Esophagus squamous epithelium (tissue), 5 donors: ENCODE data around the gene SFXN5. TPM values are rescaled to one million over a fixed set of nuclear protein-coding genes. Genes with fewer than 3 reads are reported as not detected.

Source experiments
- DNase-seq: peaks from one replicate; lab custom pipeline; 2025; lab: John Stamatoyannopoulos, UW
- H3K27ac ChIP-seq, 4 donors: fragments of 200-600 bp; sonication (generic); one replicate each; pipeline ENCODE4 v1.5.1; 2016 to 2019; ENCODE audit warnings: mild to moderate bottlenecking in 1 of 4
- H3K27me3 ChIP-seq, 4 donors: fragments of 200-600 bp; sonication (generic); 1 replicate in 3 of 4; 2 replicates in 1 of 4; pipeline versions ENCODE4 v1.5.1 to v1.6.0; 2017 to 2021; ENCODE audit warnings: antibody characterized with exemption in 1 of 4
- H3K36me3 ChIP-seq, 3 donors: fragments of 200-600 bp; sonication (generic); one replicate each; pipeline ENCODE4 v1.5.1; 2016 to 2019
- H3K4me1 ChIP-seq, 3 donors: fragments of 200-600 bp; sonication (generic); one replicate each; pipeline ENCODE4 v1.5.1; 2017 to 2019
- H3K4me3 ChIP-seq, 4 donors: fragments of 200-600 bp; sonication (generic); 1 replicate in 3 of 4; 2 replicates in 1 of 4; pipeline ENCODE4 v1.5.1; 2016 to 2019; ENCODE audit warnings: mild to moderate bottlenecking in 2 of 4, moderate library complexity in 1 of 4
- H3K9me3 ChIP-seq, 3 donors: fragments of 200-600 bp; sonication (generic); one replicate each; pipeline ENCODE4 v1.5.1; 2016 to 2019
- CTCF ChIP-seq, 6 experiments: fragments of 450-650 bp in 4 of 6; fragments of 200-600 bp in 2 of 6; sonication (generic) in 2 of 6; IDR thresholded peaks; one replicate each; pipeline ENCODE4 v1.5.1; 2016 to 2019; ENCODE audit warnings: antibody characterized with exemption in 6 of 6, mild to moderate bottlenecking in 4 of 6, moderate library complexity in 4 of 6
- POLR2A ChIP-seq, 4 donors: fragments of 450-650 bp; IDR thresholded peaks; one replicate each; pipeline ENCODE4 v1.6.1; 2017; ENCODE audit warnings: antibody characterized with exemption in 4 of 4, mild to moderate bottlenecking in 4 of 4, moderate library complexity in 3 of 4
- WGBS, 2 donors: methylation state at CpG; one replicate each; pipeline ENCODE4 v1.1.5; 2018; 5-methylcytosine and 5-hydroxymethylcytosine counted together
- intact Hi-C: fragments of 100-400 bp; cut with DNase I; formaldehyde crosslinking; loops from one replicate; pipeline ENCODE4 v1.15.0; 2022
- total RNA-seq, 4 donors: library from RNA; depleted of rRNA; stranded (reverse); fragments of >200 nt; gene quantifications; one replicate each; pipeline ENCODE4 v1.1.0, GENCODE V29; 2016
- donor health status: DM: yes; HTN: yes; CAD: no.

Gene SFXN5
- total RNA-seq, 4 donors from 2014 or later = 4.2 to 16.4 (median 12.7) TPM

GRCh38 chr2:72993147-72993932 lies 78.2 kb downstream of the SFXN5 start:
- intact Hi-C loops = loop anchor here (5.0 kb wide), 1 partner anchor 164 kb away; no protein-coding TSS in a partner anchor
- WGBS, 2 donors = 21 to 32% methylated on average over 2 of the region's 5 CpGs
- H3K4me3 ChIP-seq = no peak overlapping the region

GRCh38 chr2:72992734-72993102 lies 78.8 kb downstream of the SFXN5 start:
- no peaks in the 10 kb centered on the region for H3K9me3 ChIP-seq
- no peak for DNase-seq
- H3K36me3 ChIP-seq = peaks cover 0 to 5% (median 0%) of the 10 kb centered on the region in 3 donors
- TF ChIP-seq CTCF (IDR thresholded peaks at IDR 0.05) = no peak
- TF ChIP-seq POLR2A (IDR thresholded peaks at IDR 0.05) = no peak
- H3K4me1 ChIP-seq = no peaks in the 10 kb centered on the region
- H3K27me3 ChIP-seq = no peaks in the 10 kb centered on the region
- intact Hi-C loops = loop anchor here (5.0 kb wide), 1 partner anchor 165 kb away; no protein-coding TSS in a partner anchor
- H3K27ac ChIP-seq = no peak overlapping the region
- no peak overlapping the region for H3K4me3 ChIP-seq
- 100% methylated on average over 2 of the region's 8 CpGs for WGBS, 2 donors

More at GRCh38 chr2:72993147-72993932, 78.2 kb downstream of the SFXN5 start:
- Histone ChIP-seq H3K27ac (no peak overlapping the region), H3K4me1 (no peaks in the 10 kb centered on the region), H3K27me3 (no peaks in the 10 kb centered on the region), H3K9me3 (no peaks in the 10 kb centered on the region), H3K36me3 (peaks cover 0 to 7% (median 0%) of the 10 kb centered on the region in 3 donors)
- TF ChIP-seq POLR2A (IDR thresholded peaks at IDR 0.05) (no peak), CTCF (IDR thresholded peaks at IDR 0.05) (peak; percentile 58 to 86 (median 74))
- no peak for DNase-seq

GRCh38 chr2:72991980-72992733 lies 79.4 kb downstream of the SFXN5 start:
- TF ChIP-seq POLR2A (IDR thresholded peaks at IDR 0.05) (no peak), CTCF (IDR thresholded peaks at IDR 0.05) (no peak)
- WGBS, 2 donors = 80 to 83% methylated on average over 8 to 11 of the region's 11 CpGs
- no peak for DNase-seq
- Histone ChIP-seq H3K9me3 (no peaks in the 10 kb centered on the region), H3K4me3 (no peak overlapping the region), H3K27me3 (no peaks in the 10 kb centered on the region), H3K4me1 (no peaks in the 10 kb centered on the region), H3K36me3 (peaks cover 0 to 10% (median 0%) of the 10 kb centered on the region in 3 donors), H3K27ac (no peak overlapping the region)
- intact Hi-C loops = loop anchor here (5.0 kb wide), 1 partner anchor 165 kb away; no protein-coding TSS in a partner anchor

GRCh38 chr2:72991439-72991725 lies 80.1 kb downstream of the SFXN5 start:
- no peak overlapping the region for H3K27ac ChIP-seq
- H3K4me3 ChIP-seq = no peak overlapping the region
- H3K4me1 ChIP-seq = no peaks in the 10 kb centered on the region
- no peaks in the 10 kb centered on the region for H3K9me3 ChIP-seq
- 75 to 90% methylated on average over 2 of the region's 6 CpGs for WGBS, 2 donors
- no peaks in the 10 kb centered on the region for H3K27me3 ChIP-seq
- intact Hi-C loops = loop anchor here (5.0 kb wide), 1 partner anchor 166 kb away; no protein-coding TSS in a partner anchor
- peaks cover 0 to 18% (median 0%) of the 10 kb centered on the region in 3 donors for H3K36me3 ChIP-seq
- no peak for TF ChIP-seq POLR2A (IDR thresholded peaks at IDR 0.05)
- no peak for TF ChIP-seq CTCF (IDR thresholded peaks at IDR 0.05)
- DNase-seq = no peak
